Right lobe of liver (tissue), 4 donors: ENCODE measurements around the gene ZFP91.

Experiments
- CTCF ChIP-seq, 4 donors: fragments of 200-600 bp in 3 of 4; fragments of 450-650 bp in 1 of 4; IDR thresholded peaks; one replicate each; pipeline versions ENCODE4 v1.5.1 to v1.8.0; 2016 to 2022; ENCODE audit warnings: antibody characterized with exemption in 4 of 4, mild to moderate bottlenecking in 2 of 4
- POLR2A ChIP-seq: fragments of 450-650 bp; IDR thresholded peaks from one replicate; pipeline ENCODE4 v1.6.1; 2017; ENCODE audit warnings: antibody characterized with exemption, mild to moderate bottlenecking
- donor health status: DM: no; HTN: no; CAD: no.
- donor health status: DM: no; HTN: no; CAD: no.
- donor health status: DM: no; HTN: yes; CAD: no.

GRCh38 chr11:58647141-58647699 is 68.4 kb downstream of the ZFP91 start:
- TF ChIP-seq CTCF (IDR thresholded peaks at IDR 0.05) (no peak), POLR2A (no peak)
